K562 (cell line): ENCODE measurements around the gene CPA3. TPM values are rescaled to one million over a fixed set of nuclear protein-coding genes. Genes with fewer than 3 reads are reported as not detected.

Experiments used
- ATAC-seq: fragments of 200-7000 bp; cut with Tn5 transposase; 3 replicates; pipeline ENCODE4 v1.9.1; 2020; ENCODE audit warnings: moderate library complexity
- BruUV-seq: library from RNA; stranded (reverse); fragments of 400-500 nt; replicated peaks from 2 replicates; lab custom pipeline; 2021; lab: Mats Ljungman, UMichigan
- CTCF ChIA-PET: fragments of 300-600 bp; formaldehyde crosslinking; extraction: SDS; loops from one replicate; lab custom pipeline; 2021; ENCODE audit warnings: low intra/inter-chr PET ratio; lab: Yijun Ruan, JAX
- POLR2A ChIA-PET: fragments of 300-600, 350-650 bp; sonication (Branson Sonifier 250); formaldehyde crosslinking; extraction: SDS; loops from one replicate; lab custom pipeline; 2021; ENCODE audit warnings: antibody characterized with exemption, inconsistent platforms; lab: Yijun Ruan, JAX
- DNase-seq, 4 experiments: peaks; one replicate each; pipeline versions ENCODE4 v3.0.0 to v3.0.0-alpha.2; 2011 to 2018; ENCODE audit warnings: low spot score in 3 of 4, mixed read lengths in 3 of 4; ENCODE audit errors: extremely low read depth in 1 of 4
- FAIRE-seq: peaks from 2 replicates; lab custom pipeline; 2011; peaks lifted over from hg19 to GRCh38; lab: Jason Lieb, UNC
- H2AFZ ChIP-seq: 2 replicates; pipeline ENCODE4 v1.6.0; 2011; ENCODE audit warnings: low read depth, low read length, control low read depth, inconsistent platforms
- H3K27ac ChIP-seq: fragments of 200-600 bp; 3 replicates; pipeline ENCODE4 v1.8.0; 2011; ENCODE audit warnings: low read depth, mild to moderate bottlenecking, control low read depth, inconsistent platforms, low read length, moderate library complexity, mixed read lengths; ENCODE audit errors: extremely low read depth
- H3K27me3 ChIP-seq, 2 experiments: fragments of 300-600 bp in 1 of 2; 2 replicates in 1 of 2; 3 replicates in 1 of 2; pipeline versions ENCODE4 v1.6.0 to v1.8.0; 2011; ENCODE audit warnings: inconsistent platforms in 2 of 2, low read length in 2 of 2, mild to moderate bottlenecking in 1 of 2, mixed read lengths in 1 of 2, moderate library complexity in 1 of 2; ENCODE audit not compliant: control insufficient read depth in 2 of 2, insufficient read depth in 2 of 2
- H3K36me3 ChIP-seq: fragments of 300-600 bp; 3 replicates; pipeline ENCODE4 v1.8.0; 2011; ENCODE audit warnings: mild to moderate bottlenecking, low read length, inconsistent platforms; ENCODE audit not compliant: control insufficient read depth, insufficient read depth
- H3K4me1 ChIP-seq, 2 experiments: fragments of 200-600 bp in 1 of 2; replicated peaks in 1 of 2; 2 replicates in 1 of 2; 3 replicates in 1 of 2; pipeline versions ENCODE4 v1.5.1 to v1.8.0; 2011; ENCODE audit warnings: inconsistent platforms in 2 of 2, low read length in 2 of 2, mild to moderate bottlenecking in 1 of 2, mixed read lengths in 1 of 2, moderate library complexity in 1 of 2; ENCODE audit not compliant: control insufficient read depth in 2 of 2, insufficient read depth in 2 of 2
- H3K4me2 ChIP-seq: 2 replicates; pipeline ENCODE4 v1.6.1; 2011; ENCODE audit warnings: low read length, control low read depth, inconsistent platforms, mixed read lengths; ENCODE audit not compliant: insufficient read depth
- H3K4me3 ChIP-seq: fragments of 200-600 bp; sonication (generic), shearing (Covaris generic); 2 replicates; pipeline ENCODE4 v1.5.1; 2016; ENCODE audit warnings: control low read depth, inconsistent platforms
- H3K79me2 ChIP-seq: fragments of 200-600 bp; 3 replicates; pipeline ENCODE4 v1.8.0; 2011; ENCODE audit warnings: low read length, inconsistent platforms; ENCODE audit not compliant: control insufficient read depth, insufficient read depth
- H3K9ac ChIP-seq, 2 experiments: 2 replicates each; pipeline versions ENCODE4 v1.6.0 to v1.6.1; 2011; ENCODE audit warnings: low read depth in 2 of 2, low read length in 2 of 2, control low read depth in 1 of 2, inconsistent platforms in 1 of 2, mild to moderate bottlenecking in 1 of 2, mixed read lengths in 1 of 2; ENCODE audit not compliant: insufficient read depth in 1 of 2
- H3K9me1 ChIP-seq: one replicate; pipeline ENCODE4 v1.6.0; 2011; ENCODE audit warnings: inconsistent platforms, mild to moderate bottlenecking, low read length, moderate library complexity; ENCODE audit not compliant: control insufficient read depth, insufficient read depth
- H3K9me3 ChIP-seq: replicated peaks from 2 replicates; pipeline ENCODE4 v1.5.1; 2011; ENCODE audit warnings: low read depth, low read length, inconsistent platforms; ENCODE audit not compliant: control insufficient read depth, insufficient read depth
- H4K20me1 ChIP-seq: replicated peaks from 2 replicates; pipeline ENCODE4 v1.6.1; 2011; ENCODE audit warnings: low read length, inconsistent platforms, mixed read lengths; ENCODE audit not compliant: control insufficient read depth, insufficient read depth
- BACH1 ChIP-seq: fragments of 200-800 bp; sonication (Bioruptor generic); IDR thresholded peaks from 2 replicates; pipeline ENCODE4 v1.6.1; 2016; ENCODE audit warnings: missing genetic modification characterization, missing compliant biosample characterization
- DMBX1 ChIP-seq: fragments of 250-450 bp; sonication (Bioruptor Pico); IDR thresholded peaks from 2 replicates; pipeline ENCODE4 v1.8.0; 2022; ENCODE audit warnings: inconsistent platforms, mild to moderate bottlenecking, moderate library complexity, borderline replicate concordance
- PML ChIP-seq: IDR thresholded peaks from 2 replicates; pipeline ENCODE4 v1.6.1; 2012; ENCODE audit warnings: low read length, inconsistent platforms
- POLR2AphosphoS2 ChIP-seq: IDR thresholded peaks from 2 replicates; pipeline ENCODE4 v1.6.1; 2012; ENCODE audit warnings: low read length, improper control_type of control experiment
- ZNF175 ChIP-seq: fragments of 200-800 bp; sonication (Bioruptor generic); IDR thresholded peaks from 2 replicates; pipeline ENCODE4 v1.6.1; 2016; ENCODE audit warnings: low read depth, mild to moderate bottlenecking, missing genetic modification characterization, missing compliant biosample characterization
- in situ Hi-C: fragments of 300-500 bp; cut with MboI; formaldehyde crosslinking; loops from 4 replicates; pipeline ENCODE4 v1.15.0; 2018; ENCODE audit warnings: inconsistent platforms, mixed read lengths
- intact Hi-C: fragments of 100-400 bp; cut with micrococcal nuclease; formaldehyde crosslinking; loops from 2 replicates; pipeline ENCODE4 v1.14.2; 2022
- polyA plus RNA-seq, 8 experiments: library from polyadenylated mRNA; depleted of rRNA in 4 of 8; stranded (reverse) in 5 of 8; unstranded in 3 of 8; fragments of >200 nt; fragmentation: Nextera tagmentation in 2 of 8; fragmentation: Illumina TruSeq in 1 of 8; extraction: Ambion mirVana in 2 of 8; extraction: Trizol in 1 of 8; gene quantifications; 2 replicates each; pipeline versions ENCODE4 v1.2.1 to v1.2.3, GENCODE V29; 2011 to 2014; ENCODE audit warnings: inconsistent platforms in 1 of 8, missing spikeins in 1 of 8
- total RNA-seq, 7 experiments: library from RNA; depleted of rRNA in 6 of 7; stranded (reverse); fragments of >200 nt in 6 of 7; fragmentation: Illumina TruSeq in 2 of 7; extraction: Trizol in 2 of 7; gene quantifications; 2 replicates each; pipeline versions ENCODE4 v1.2.1 to v1.2.3, GENCODE V29; 2011 to 2021; ENCODE audit warnings: low replicate concordance in 1 of 7
- TF ChIP-seq, protein P1 (sequence below): sonication (generic); formaldehyde crosslinking; IDR thresholded peaks from 2 replicates; pipeline ENCODE4 v1.8.1; 2023; ENCODE audit warnings: missing genetic modification reagents, mild to moderate bottlenecking, borderline replicate concordance
- TF ChIP-seq, protein P2 (sequence below): sonication (generic); formaldehyde crosslinking; IDR thresholded peaks from 2 replicates; pipeline ENCODE4 v1.8.0; 2022; ENCODE audit warnings: missing genetic modification reagents, mild to moderate bottlenecking, borderline replicate concordance

CPA3 gene
- total and polyA plus RNA-seq, 9 of the 15 experiments (the other 6 are each of a cell fraction or from before 2014, with no cell fraction given): not detected

GRCh38 chr3:148879256-148879655 is 14.2 kb downstream of the CPA3 start:
- FAIRE-seq: no peak
- Histone ChIP-seq H2AFZ (no peak overlapping the region), H3K79me2 (no peaks in the 10 kb centered on the region), H3K9me1 (no peaks in the 10 kb centered on the region), H3K4me3 (no peak overlapping the region), H3K27me3 (no peaks in the 10 kb centered on the region), H3K36me3 (no peaks in the 10 kb centered on the region), H3K4me2 (no peak overlapping the region)
- no peak for DNase-seq
- no TSS peak for BruUV-seq
- CTCF ChIA-PET: no interaction called here
- intact Hi-C loops: no loop called here
- in situ Hi-C loops: no loop called here
- no peak for ATAC-seq
- TF ChIP-seq DMBX1 (CRISPR knock-in tag) (no peak), PML (no peak), BACH1 (no peak), ZNF175 (CRISPR knock-in tag) (no peak), POLR2AphosphoS2 (no peak)
- TF ChIP-seq, protein P1, sequence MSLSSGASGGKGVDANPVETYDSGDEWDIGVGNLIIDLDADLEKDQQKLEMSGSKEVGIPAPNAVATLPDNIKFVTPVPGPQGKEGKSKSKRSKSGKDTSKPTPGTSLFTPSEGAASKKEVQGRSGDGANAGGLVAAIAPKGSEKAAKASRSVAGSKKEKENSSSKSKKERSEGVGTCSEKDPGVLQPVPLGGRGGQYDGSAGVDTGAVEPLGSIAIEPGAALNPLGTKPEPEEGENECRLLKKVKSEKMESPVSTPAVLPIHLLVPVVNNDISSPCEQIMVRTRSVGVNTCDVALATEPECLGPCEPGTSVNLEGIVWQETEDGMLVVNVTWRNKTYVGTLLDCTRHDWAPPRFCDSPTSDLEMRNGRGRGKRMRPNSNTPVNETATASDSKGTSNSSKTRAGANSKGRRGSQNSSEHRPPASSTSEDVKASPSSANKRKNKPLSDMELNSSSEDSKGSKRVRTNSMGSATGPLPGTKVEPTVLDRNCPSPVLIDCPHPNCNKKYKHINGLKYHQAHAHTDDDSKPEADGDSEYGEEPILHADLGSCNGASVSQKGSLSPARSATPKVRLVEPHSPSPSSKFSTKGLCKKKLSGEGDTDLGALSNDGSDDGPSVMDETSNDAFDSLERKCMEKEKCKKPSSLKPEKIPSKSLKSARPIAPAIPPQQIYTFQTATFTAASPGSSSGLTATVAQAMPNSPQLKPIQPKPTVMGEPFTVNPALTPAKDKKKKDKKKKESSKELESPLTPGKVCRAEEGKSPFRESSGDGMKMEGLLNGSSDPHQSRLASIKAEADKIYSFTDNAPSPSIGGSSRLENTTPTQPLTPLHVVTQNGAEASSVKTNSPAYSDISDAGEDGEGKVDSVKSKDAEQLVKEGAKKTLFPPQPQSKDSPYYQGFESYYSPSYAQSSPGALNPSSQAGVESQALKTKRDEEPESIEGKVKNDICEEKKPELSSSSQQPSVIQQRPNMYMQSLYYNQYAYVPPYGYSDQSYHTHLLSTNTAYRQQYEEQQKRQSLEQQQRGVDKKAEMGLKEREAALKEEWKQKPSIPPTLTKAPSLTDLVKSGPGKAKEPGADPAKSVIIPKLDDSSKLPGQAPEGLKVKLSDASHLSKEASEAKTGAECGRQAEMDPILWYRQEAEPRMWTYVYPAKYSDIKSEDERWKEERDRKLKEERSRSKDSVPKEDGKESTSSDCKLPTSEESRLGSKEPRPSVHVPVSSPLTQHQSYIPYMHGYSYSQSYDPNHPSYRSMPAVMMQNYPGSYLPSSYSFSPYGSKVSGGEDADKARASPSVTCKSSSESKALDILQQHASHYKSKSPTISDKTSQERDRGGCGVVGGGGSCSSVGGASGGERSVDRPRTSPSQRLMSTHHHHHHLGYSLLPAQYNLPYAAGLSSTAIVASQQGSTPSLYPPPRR (CRISPR knock-in tag): no peak
- TF ChIP-seq, protein P2, sequence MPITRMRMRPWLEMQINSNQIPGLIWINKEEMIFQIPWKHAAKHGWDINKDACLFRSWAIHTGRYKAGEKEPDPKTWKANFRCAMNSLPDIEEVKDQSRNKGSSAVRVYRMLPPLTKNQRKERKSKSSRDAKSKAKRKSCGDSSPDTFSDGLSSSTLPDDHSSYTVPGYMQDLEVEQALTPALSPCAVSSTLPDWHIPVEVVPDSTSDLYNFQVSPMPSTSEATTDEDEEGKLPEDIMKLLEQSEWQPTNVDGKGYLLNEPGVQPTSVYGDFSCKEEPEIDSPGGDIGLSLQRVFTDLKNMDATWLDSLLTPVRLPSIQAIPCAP (CRISPR knock-in tag): no peak
- TF ChIP-seq, all 486 proteins: peak for 0
- no peaks in the 10 kb centered on the region for H3K9me3 ChIP-seq
- H4K20me1 ChIP-seq: no peaks in the 10 kb centered on the region
- H3K27ac ChIP-seq: no peak overlapping the region
- POLR2A ChIA-PET: no interaction called here
- no peaks in the 10 kb centered on the region for H3K4me1 ChIP-seq
- H3K9ac ChIP-seq: no peak overlapping the region
